Measurements from ENCODE around the gene U2AF1L4.

GRCh38 chr19:35727956-35728706 is 17.1 kb downstream of the U2AF1L4 start:
- no peak for TF ChIP-seq CTCF (conservative IDR thresholded peaks at IDR 0.05; ENCODE audit: low read length)
- TF ChIP-seq EZH2phosphoT487 (IDR thresholded peaks at IDR 0.05; ENCODE audit: borderline replicate concordance): no peak

Data from Loucy (cell line).